ENCODE measurements around the gene RPS6KC1. TPM values are rescaled to one million over a fixed set of nuclear protein-coding genes. Genes with fewer than 3 reads are reported as not detected.

The RPS6KC1 gene
- total and polyA plus RNA-seq, 2 of the 4 experiments (the other 2 are of a cell fraction), result 7.9 to 23.7 TPM

DNA sequence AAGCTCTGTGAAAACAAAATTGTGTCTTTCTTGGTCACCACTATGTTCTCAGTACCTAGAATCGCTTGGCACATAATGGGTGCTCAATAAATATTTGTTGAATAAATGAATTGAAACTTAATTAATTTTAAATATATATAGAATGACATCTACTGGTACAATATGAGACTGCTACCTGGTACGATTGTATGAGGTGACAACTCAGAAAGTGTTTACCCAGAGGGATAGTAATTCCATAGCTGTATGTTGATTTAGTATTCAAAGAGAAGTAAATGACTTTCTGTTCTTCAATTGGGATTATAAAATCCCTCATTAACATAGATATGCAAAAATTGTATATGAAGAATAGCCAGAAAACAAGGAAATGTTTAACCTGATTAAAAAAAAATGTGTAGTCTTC is 128.7 kb downstream of the RPS6KC1 start:
- Histone ChIP-seq H3K27ac (ENCODE audit: insufficient read depth, low read length) (no peak overlapping the region), H3K23ac (ENCODE audit: low read depth, low read length) (no peak overlapping the region), H2BK120ac (ENCODE audit: low read depth, low read length) (no peak overlapping the region), H3K4ac (ENCODE audit: low read depth, low read length) (no peak overlapping the region), H2AK5ac (ENCODE audit: low read depth, low read length) (no peak overlapping the region), H3K36me3 (ENCODE audit: control insufficient read depth, insufficient read depth, low read length) (0 out of 2 replicates have a peak, but pooled peaks cover 2% of the 10 kb centered on the region), H3K56ac (ENCODE audit: extremely low read depth, insufficient read depth, low read length) (no peak overlapping the region), H3K9me1 (ENCODE audit: insufficient read depth, low read length) (no peaks in the 10 kb centered on the region), H3K4me3 (ENCODE audit: insufficient read depth, low read depth, low read length) (no peak overlapping the region), H2BK20ac (ENCODE audit: low read depth, low read length) (no peak overlapping the region), H4K91ac (ENCODE audit: insufficient read depth, low read depth, low read length) (no peak overlapping the region), H3K4me2 (ENCODE audit: low read depth, low read length) (no peak overlapping the region), H2BK15ac (ENCODE audit: low read depth, low read length) (no peak overlapping the region), H3K27me3 (ENCODE audit: control insufficient read depth, insufficient read depth, low read length) (no peaks in the 10 kb centered on the region), H4K8ac (ENCODE audit: low read depth in 2 of 2, low read length in 2 of 2) (no peak overlapping the region), H3K9ac (ENCODE audit: low read depth, low read length) (no peak overlapping the region), H4K5ac (ENCODE audit: low read depth, low read length) (no peak overlapping the region), H2AFZ (replicated peaks; ENCODE audit: low read length, poor library complexity) (no peak overlapping the region), H3K9me3 (ENCODE audit: control insufficient read depth, insufficient read depth, low read length) (no peaks in the 10 kb centered on the region), H3K79me1 (ENCODE audit: low read depth in 1 of 2, low read length in 2 of 2) (0 out of 4 replicates have a peak, but pooled peaks cover 0 to 2% of the 10 kb centered on the region in 2 experiments), H3K14ac (replicated peaks; ENCODE audit: low read depth, low read length) (no peak overlapping the region), H3K4me1 (ENCODE audit: control insufficient read depth, insufficient read depth, low read length) (no peaks in the 10 kb centered on the region), H3K18ac (ENCODE audit: low read depth, low read length) (no peak overlapping the region), H2AK9ac (replicated peaks; ENCODE audit: low read depth, low read length, poor library complexity) (no peak overlapping the region), H4K20me1 (ENCODE audit: insufficient read depth, low read length) (no peaks in the 10 kb centered on the region), H2BK5ac (ENCODE audit: low read depth, low read length, poor library complexity, severe bottlenecking) (no peak overlapping the region)
- no peak for ATAC-seq (ENCODE audit: low read depth)
- in situ Hi-C loops (cut with MboI; ENCODE audit: low sequenced_read_pairs), result no loop called here
- dilution Hi-C loops (cut with HindIII; ENCODE audit: low sequenced_read_pairs, unreplicated experiment), result no loop called here
- CTCF ChIA-PET, result no interaction called here
- DNase-seq, result no peak
- intact Hi-C loops (cut with micrococcal nuclease), result no loop called here
- no CpG with 5 or more reads among the region's 2 CpGs for WGBS, 2 experiments (ENCODE audit: extremely low coverage in 2 of 2, insufficient read length in 1 of 2)
- POLR2A ChIA-PET (ENCODE audit: unreplicated experiment), result no interaction called here
- TF ChIP-seq CEBPB (IDR thresholded peaks at IDR 0.05; ENCODE audit: low read depth, low read length) (no peak), MAFK (IDR thresholded peaks at IDR 0.05; ENCODE audit: low read depth, low read length) (no peak), FOS (IDR thresholded peaks at IDR 0.05; ENCODE audit: low read depth, low read length) (no peak), SMC3 (IDR thresholded peaks at IDR 0.05; ENCODE audit: low read depth, low read length) (no peak), POLR2A (IDR thresholded peaks at IDR 0.05; ENCODE audit: low read depth, low read length) (no peak), NFE2L2 (IDR thresholded peaks at IDR 0.05; ENCODE audit: low read depth, low read length) (no peak), BHLHE40 (IDR thresholded peaks at IDR 0.05; ENCODE audit: low read depth, low read length) (no peak), RCOR1 (IDR thresholded peaks at IDR 0.05; ENCODE audit: insufficient replicate concordance, low read length) (no peak)
- TF ChIP-seq, protein P1, sequence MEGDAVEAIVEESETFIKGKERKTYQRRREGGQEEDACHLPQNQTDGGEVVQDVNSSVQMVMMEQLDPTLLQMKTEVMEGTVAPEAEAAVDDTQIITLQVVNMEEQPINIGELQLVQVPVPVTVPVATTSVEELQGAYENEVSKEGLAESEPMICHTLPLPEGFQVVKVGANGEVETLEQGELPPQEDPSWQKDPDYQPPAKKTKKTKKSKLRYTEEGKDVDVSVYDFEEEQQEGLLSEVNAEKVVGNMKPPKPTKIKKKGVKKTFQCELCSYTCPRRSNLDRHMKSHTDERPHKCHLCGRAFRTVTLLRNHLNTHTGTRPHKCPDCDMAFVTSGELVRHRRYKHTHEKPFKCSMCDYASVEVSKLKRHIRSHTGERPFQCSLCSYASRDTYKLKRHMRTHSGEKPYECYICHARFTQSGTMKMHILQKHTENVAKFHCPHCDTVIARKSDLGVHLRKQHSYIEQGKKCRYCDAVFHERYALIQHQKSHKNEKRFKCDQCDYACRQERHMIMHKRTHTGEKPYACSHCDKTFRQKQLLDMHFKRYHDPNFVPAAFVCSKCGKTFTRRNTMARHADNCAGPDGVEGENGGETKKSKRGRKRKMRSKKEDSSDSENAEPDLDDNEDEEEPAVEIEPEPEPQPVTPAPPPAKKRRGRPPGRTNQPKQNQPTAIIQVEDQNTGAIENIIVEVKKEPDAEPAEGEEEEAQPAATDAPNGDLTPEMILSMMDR (conservative IDR thresholded peaks at IDR 0.05; ENCODE audit: low read depth, low read length), result no peak
- no TSS peak for BruUV-seq (replicated peaks)
